PC-3 (cell line): Measurements from ENCODE around the gene MRPL30.

Experiments
- EZH2 ChIP-seq: fragments of 300-600 bp; sonication (generic); IDR thresholded peaks from one replicate; pipeline ENCODE4 v1.6.1; 2017; ENCODE audit warnings: antibody characterized with exemption, mild to moderate bottlenecking, low read length; ENCODE audit not compliant: unreplicated experiment
- EZH2phosphoT487 ChIP-seq: fragments of 300-600 bp; sonication (generic); IDR thresholded peaks from 2 replicates; pipeline ENCODE4 v1.6.1; 2018; ENCODE audit warnings: mild to moderate bottlenecking, antibody characterized with exemption, low read length, borderline replicate concordance
- TF ChIP-seq, protein P1 (sequence below): fragments of 300-600 bp; sonication (generic); conservative IDR thresholded peaks from 2 replicates; pipeline ENCODE4 v1.5.1; 2017; ENCODE audit warnings: antibody characterized with exemption, low read depth, mild to moderate bottlenecking, low read length

DNA sequence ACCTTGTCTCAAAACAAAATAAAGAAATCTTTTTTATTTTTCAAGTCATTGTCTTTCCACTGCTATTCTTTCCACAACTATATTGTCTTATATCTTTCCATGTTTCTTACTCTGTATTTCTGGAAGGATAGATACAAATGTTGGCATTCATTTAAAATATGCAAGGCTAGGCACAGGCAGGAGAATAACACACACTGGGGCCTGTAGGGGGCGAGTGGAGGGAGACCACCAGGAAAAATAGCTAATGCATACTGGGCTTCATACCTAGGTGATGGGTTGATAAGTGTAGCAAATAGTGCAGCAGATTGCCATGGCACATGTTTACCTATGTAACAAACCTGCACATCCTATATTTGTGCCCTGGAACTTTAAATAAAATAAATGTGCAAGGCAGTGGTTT lies 9.6 kb downstream of the MRPL30 start:
- TF ChIP-seq, protein P1, sequence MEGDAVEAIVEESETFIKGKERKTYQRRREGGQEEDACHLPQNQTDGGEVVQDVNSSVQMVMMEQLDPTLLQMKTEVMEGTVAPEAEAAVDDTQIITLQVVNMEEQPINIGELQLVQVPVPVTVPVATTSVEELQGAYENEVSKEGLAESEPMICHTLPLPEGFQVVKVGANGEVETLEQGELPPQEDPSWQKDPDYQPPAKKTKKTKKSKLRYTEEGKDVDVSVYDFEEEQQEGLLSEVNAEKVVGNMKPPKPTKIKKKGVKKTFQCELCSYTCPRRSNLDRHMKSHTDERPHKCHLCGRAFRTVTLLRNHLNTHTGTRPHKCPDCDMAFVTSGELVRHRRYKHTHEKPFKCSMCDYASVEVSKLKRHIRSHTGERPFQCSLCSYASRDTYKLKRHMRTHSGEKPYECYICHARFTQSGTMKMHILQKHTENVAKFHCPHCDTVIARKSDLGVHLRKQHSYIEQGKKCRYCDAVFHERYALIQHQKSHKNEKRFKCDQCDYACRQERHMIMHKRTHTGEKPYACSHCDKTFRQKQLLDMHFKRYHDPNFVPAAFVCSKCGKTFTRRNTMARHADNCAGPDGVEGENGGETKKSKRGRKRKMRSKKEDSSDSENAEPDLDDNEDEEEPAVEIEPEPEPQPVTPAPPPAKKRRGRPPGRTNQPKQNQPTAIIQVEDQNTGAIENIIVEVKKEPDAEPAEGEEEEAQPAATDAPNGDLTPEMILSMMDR = peak; percentile 33; the same call in 1 of the 2 replicates
- TF ChIP-seq EZH2 (no peak), EZH2phosphoT487 (no peak)
